HCT116 (cell line): ENCODE measurements around the gene ACOXL. TPM values are rescaled to one million over a fixed set of nuclear protein-coding genes. Genes with fewer than 3 reads are reported as not detected.

Experiments
- ATAC-seq: fragments of 200-7000 bp; cut with Tn5 transposase; 2 replicates; pipeline ENCODE4 v1.9.1; 2020; ENCODE audit warnings: mild to moderate bottlenecking, moderate library complexity
- BruUV-seq: library from RNA; stranded (reverse); fragments of 400-500 nt; replicated peaks from 2 replicates; lab custom pipeline; 2021; lab: Mats Ljungman, UMichigan
- CTCF ChIA-PET: fragments of 300-600 bp; sonication (Branson Sonifier 250); formaldehyde crosslinking; loops from one replicate; lab custom pipeline; 2021; ENCODE audit warnings: antibody characterized with exemption; lab: Charles Lee
- POLR2A ChIA-PET: fragments of 300-600, 350-600 bp; sonication (Branson Sonifier 250); formaldehyde crosslinking; loops from one replicate; lab custom pipeline; 2021; ENCODE audit warnings: antibody characterized with exemption; lab: Charles Lee
- RAD21 ChIA-PET, 2 experiments: fragments of 300-600 bp; sonication (Branson Sonifier 250); formaldehyde crosslinking; loops; one replicate each; lab custom pipeline; 2023; ENCODE audit warnings: low total read pairs in 2 of 2; ENCODE audit not compliant: uncharacterized antibody in 2 of 2, unreplicated experiment in 2 of 2, low non-redundant PET in 1 of 2; lab: Charles Lee
- DNase-seq: peaks from one replicate; pipeline ENCODE4 v3.0.0-alpha.2; 2010; ENCODE audit warnings: low read depth, low spot score
- H2AFZ ChIP-seq: fragments of 200-600 bp; shearing (Covaris generic), sonication (generic); 2 replicates; pipeline ENCODE4 v1.6.1; 2017; ENCODE audit warnings: low read depth, mixed run types, mixed read lengths, antibody characterized with exemption, low read length; ENCODE audit not compliant: poor library complexity, severe bottlenecking
- H3K27ac ChIP-seq: 2 replicates; pipeline ENCODE4 v1.5.1; 2012; ENCODE audit warnings: low read depth, low read length
- H3K27me3 ChIP-seq: fragments of 200-600 bp; sonication (generic); 2 replicates; pipeline ENCODE4 v1.6.1; 2016; ENCODE audit warnings: mixed run types, low read length, mixed read lengths; ENCODE audit not compliant: insufficient read depth
- H3K36me3 ChIP-seq, 2 experiments: fragments of 200-500 bp in 1 of 2; fragments of 200-600 bp in 1 of 2; sonication (Bioruptor generic) in 1 of 2; sonication (generic) in 1 of 2; 2 replicates each; pipeline versions ENCODE4 v1.5.1 to v1.6.1; 2014 to 2016; ENCODE audit warnings: low read length in 2 of 2, inconsistent platforms in 1 of 2, mixed read lengths in 1 of 2, mixed run types in 1 of 2; ENCODE audit not compliant: insufficient read depth in 2 of 2, control insufficient read depth in 1 of 2
- H3K4me1 ChIP-seq, 2 experiments: fragments of 200-600 bp in 1 of 2; sonication (generic) in 1 of 2; 2 replicates each; pipeline versions ENCODE4 v1.5.1 to v1.6.1; 2012 to 2017; ENCODE audit warnings: low read length in 2 of 2, inconsistent platforms in 1 of 2, mild to moderate bottlenecking in 1 of 2, mixed read lengths in 1 of 2, mixed run types in 1 of 2, moderate library complexity in 1 of 2; ENCODE audit not compliant: insufficient read depth in 2 of 2, control insufficient read depth in 1 of 2
- H3K4me2 ChIP-seq: fragments of 200-600 bp; sonication (generic); 2 replicates; pipeline ENCODE4 v1.6.1; 2017; ENCODE audit warnings: mixed run types, low read length, mixed read lengths
- H3K4me3 ChIP-seq, 2 experiments: fragments of 200-600 bp in 1 of 2; sonication (generic) in 1 of 2; replicated peaks in 1 of 2; 2 replicates each; pipeline ENCODE4 v1.5.1; 2011 to 2016; ENCODE audit warnings: low read length in 2 of 2, control low read depth in 1 of 2, low read depth in 1 of 2, mild to moderate bottlenecking in 1 of 2, mixed read lengths in 1 of 2, mixed run types in 1 of 2
- H3K79me2 ChIP-seq: fragments of 200-600 bp; sonication (generic); 2 replicates; pipeline ENCODE4 v1.6.1; 2017; ENCODE audit warnings: mild to moderate bottlenecking, mixed run types, low read length, moderate library complexity, mixed read lengths; ENCODE audit not compliant: insufficient read depth
- H3K9ac ChIP-seq: fragments of 200-600 bp; sonication (generic); 2 replicates; pipeline ENCODE4 v1.6.1; 2016; ENCODE audit warnings: low read length, mixed read lengths
- H3K9me2 ChIP-seq: fragments of 200-600 bp; sonication (generic), shearing (Covaris generic); 2 replicates; pipeline ENCODE4 v1.6.1; 2017; ENCODE audit warnings: mixed run types, mild to moderate bottlenecking, moderate library complexity; ENCODE audit not compliant: insufficient read depth
- H3K9me3 ChIP-seq, 2 experiments: fragments of 200-500 bp in 1 of 2; fragments of 200-600 bp in 1 of 2; sonication (Bioruptor generic) in 1 of 2; sonication (generic) in 1 of 2; 2 replicates each; pipeline ENCODE4 v1.6.1; 2014 to 2017; ENCODE audit warnings: low read length in 2 of 2, mixed read lengths in 2 of 2, inconsistent platforms in 1 of 2, low read depth in 1 of 2, mild to moderate bottlenecking in 1 of 2, mixed run types in 1 of 2, moderate library complexity in 1 of 2; ENCODE audit not compliant: control insufficient read depth in 1 of 2, insufficient read depth in 1 of 2
- H4K20me1 ChIP-seq: fragments of 200-600 bp; sonication (generic), shearing (Covaris generic); 2 replicates; pipeline ENCODE4 v1.6.1; 2017; ENCODE audit warnings: mixed run types, mild to moderate bottlenecking, moderate library complexity; ENCODE audit not compliant: insufficient read depth
- CBX3 ChIP-seq: IDR thresholded peaks from 2 replicates; pipeline ENCODE4 v1.6.1; 2012; ENCODE audit warnings: low read depth
- CEBPB ChIP-seq: IDR thresholded peaks from 2 replicates; pipeline ENCODE4 v1.6.1; 2012; ENCODE audit warnings: low read depth
- JUND ChIP-seq: IDR thresholded peaks from 2 replicates; pipeline ENCODE4 v1.6.1; 2012
- POLR2A ChIP-seq: IDR thresholded peaks from 2 replicates; pipeline ENCODE4 v1.7.0; 2011; ENCODE audit warnings: borderline replicate concordance; ENCODE audit not compliant: insufficient read depth, insufficient read length; ENCODE audit errors: extremely low read depth
- SIN3A ChIP-seq: IDR thresholded peaks from 2 replicates; pipeline ENCODE4 v1.6.1; 2012; ENCODE audit warnings: low read depth
- TCF7L2 ChIP-seq: IDR thresholded peaks from 2 replicates; pipeline ENCODE4 v1.7.0; 2011; ENCODE audit warnings: borderline replicate concordance, inconsistent platforms; ENCODE audit not compliant: insufficient read depth, insufficient read length; ENCODE audit errors: extremely low read depth
- YY1 ChIP-seq: IDR thresholded peaks from 2 replicates; pipeline ENCODE4 v1.6.1; 2011; ENCODE audit warnings: low read length, low read depth, moderate library complexity, mild to moderate bottlenecking; ENCODE audit not compliant: insufficient replicate concordance; ENCODE audit errors: extremely low read depth
- ZNF274 ChIP-seq: fragments of 200-500 bp; sonication (Bioruptor generic); IDR thresholded peaks from 2 replicates; pipeline ENCODE4 v1.6.1; 2014; ENCODE audit warnings: mild to moderate bottlenecking, low read depth, low read length, inconsistent platforms
- intact Hi-C: fragments of 100-400 bp; cut with micrococcal nuclease; formaldehyde crosslinking; loops from 2 replicates; pipeline ENCODE4 v1.10.0; 2022
- total RNA-seq: library from RNA; stranded (reverse); gene quantifications from one replicate; pipeline ENCODE4 v1.2.1, GENCODE V29; 2021; ENCODE audit not compliant: unreplicated experiment
- TF ChIP-seq, protein P1 (sequence below), 3 experiments: fragments of 200-600 bp in 1 of 3; sonication (generic) in 1 of 3; IDR thresholded peaks in 2 of 3; conservative IDR thresholded peaks in 1 of 3; 2 replicates each; pipeline ENCODE4 v1.5.1; 2012 to 2017; ENCODE audit warnings: low read depth in 2 of 3, low read length in 2 of 3, antibody characterized with exemption in 1 of 3, borderline replicate concordance in 1 of 3, control low read depth in 1 of 3, mild to moderate bottlenecking in 1 of 3, mixed read lengths in 1 of 3, mixed run types in 1 of 3, moderate library complexity in 1 of 3; ENCODE audit not compliant: insufficient read depth in 1 of 3
- TF ChIP-seq, protein P2 (sequence below): IDR thresholded peaks from 2 replicates; pipeline ENCODE4 v1.6.1; 2011; ENCODE audit warnings: mild to moderate bottlenecking, low read length, moderate library complexity; ENCODE audit not compliant: insufficient replicate concordance; ENCODE audit errors: extremely low read depth

The ACOXL gene
- total RNA-seq, 1 experiment from 2014 or later: 5.5 TPM

DNA sequence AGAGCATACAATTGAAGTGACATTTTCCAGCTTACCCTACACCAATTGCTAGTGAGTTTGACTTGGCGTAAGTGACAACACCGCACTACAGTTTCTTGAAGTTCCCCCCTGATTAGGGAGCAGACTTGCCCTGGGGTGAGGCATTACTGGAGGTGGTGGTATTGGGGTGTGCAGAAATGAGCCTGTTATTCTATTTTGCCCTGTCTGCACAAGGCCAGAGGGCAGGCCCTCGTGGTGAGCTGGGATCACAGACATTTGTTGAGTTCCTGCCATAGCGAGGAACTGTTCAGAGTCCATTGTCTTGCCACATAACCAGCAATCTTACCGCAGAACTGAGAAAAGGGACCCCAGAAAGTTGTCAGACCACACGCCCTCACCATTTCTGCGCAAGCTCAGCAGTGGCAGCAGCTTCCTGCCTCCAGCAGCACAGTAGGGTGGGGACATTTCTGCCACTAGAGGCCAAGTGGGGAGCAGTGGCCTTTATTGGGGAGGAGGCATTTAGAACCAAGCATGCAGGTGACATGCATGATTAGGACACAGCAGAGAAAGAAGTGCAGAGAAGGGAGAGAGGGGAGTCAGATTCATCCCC is 284.8 kb downstream of the ACOXL start:
- Histone ChIP-seq H3K4me3 (no peak overlapping the region), H3K27ac (no peak overlapping the region), H3K9me2 (no peaks in the 10 kb centered on the region), H3K27me3 (no peaks in the 10 kb centered on the region), H3K9me3 (no peaks in the 10 kb centered on the region), H4K20me1 (no peaks in the 10 kb centered on the region), H3K9ac (no peak overlapping the region), H3K36me3 (no peaks in the 10 kb centered on the region), H3K79me2 (no peaks in the 10 kb centered on the region), H3K4me1 (no peaks in the 10 kb centered on the region), H3K4me2 (no peak overlapping the region), H2AFZ (no peak overlapping the region)
- intact Hi-C loops: no loop called here
- ChIA-PET POLR2A (no interaction called here), CTCF (no interaction called here), RAD21 (no interaction called here)
- TF ChIP-seq ZNF274: no peak
- TF ChIP-seq POLR2A: no peak
- TF ChIP-seq SIN3A: no peak
- no peak for TF ChIP-seq TCF7L2
- no peak for TF ChIP-seq JUND
- TF ChIP-seq CBX3: no peak
- TF ChIP-seq YY1: no peak
- TF ChIP-seq, protein P1, sequence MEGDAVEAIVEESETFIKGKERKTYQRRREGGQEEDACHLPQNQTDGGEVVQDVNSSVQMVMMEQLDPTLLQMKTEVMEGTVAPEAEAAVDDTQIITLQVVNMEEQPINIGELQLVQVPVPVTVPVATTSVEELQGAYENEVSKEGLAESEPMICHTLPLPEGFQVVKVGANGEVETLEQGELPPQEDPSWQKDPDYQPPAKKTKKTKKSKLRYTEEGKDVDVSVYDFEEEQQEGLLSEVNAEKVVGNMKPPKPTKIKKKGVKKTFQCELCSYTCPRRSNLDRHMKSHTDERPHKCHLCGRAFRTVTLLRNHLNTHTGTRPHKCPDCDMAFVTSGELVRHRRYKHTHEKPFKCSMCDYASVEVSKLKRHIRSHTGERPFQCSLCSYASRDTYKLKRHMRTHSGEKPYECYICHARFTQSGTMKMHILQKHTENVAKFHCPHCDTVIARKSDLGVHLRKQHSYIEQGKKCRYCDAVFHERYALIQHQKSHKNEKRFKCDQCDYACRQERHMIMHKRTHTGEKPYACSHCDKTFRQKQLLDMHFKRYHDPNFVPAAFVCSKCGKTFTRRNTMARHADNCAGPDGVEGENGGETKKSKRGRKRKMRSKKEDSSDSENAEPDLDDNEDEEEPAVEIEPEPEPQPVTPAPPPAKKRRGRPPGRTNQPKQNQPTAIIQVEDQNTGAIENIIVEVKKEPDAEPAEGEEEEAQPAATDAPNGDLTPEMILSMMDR (IDR thresholded peaks at IDR 0.05 in 2 of 3, conservative IDR thresholded peaks at IDR 0.05 in 1 of 3; ENCODE audit: borderline replicate concordance in 1 of 3, insufficient read depth in 1 of 3, low read depth in 2 of 3, low read length in 2 of 3): no peak
- TF ChIP-seq, protein P2, sequence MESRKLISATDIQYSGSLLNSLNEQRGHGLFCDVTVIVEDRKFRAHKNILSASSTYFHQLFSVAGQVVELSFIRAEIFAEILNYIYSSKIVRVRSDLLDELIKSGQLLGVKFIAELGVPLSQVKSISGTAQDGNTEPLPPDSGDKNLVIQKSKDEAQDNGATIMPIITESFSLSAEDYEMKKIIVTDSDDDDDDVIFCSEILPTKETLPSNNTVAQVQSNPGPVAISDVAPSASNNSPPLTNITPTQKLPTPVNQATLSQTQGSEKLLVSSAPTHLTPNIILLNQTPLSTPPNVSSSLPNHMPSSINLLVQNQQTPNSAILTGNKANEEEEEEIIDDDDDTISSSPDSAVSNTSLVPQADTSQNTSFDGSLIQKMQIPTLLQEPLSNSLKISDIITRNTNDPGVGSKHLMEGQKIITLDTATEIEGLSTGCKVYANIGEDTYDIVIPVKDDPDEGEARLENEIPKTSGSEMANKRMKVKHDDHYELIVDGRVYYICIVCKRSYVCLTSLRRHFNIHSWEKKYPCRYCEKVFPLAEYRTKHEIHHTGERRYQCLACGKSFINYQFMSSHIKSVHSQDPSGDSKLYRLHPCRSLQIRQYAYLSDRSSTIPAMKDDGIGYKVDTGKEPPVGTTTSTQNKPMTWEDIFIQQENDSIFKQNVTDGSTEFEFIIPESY: no peak
- no peak for TF ChIP-seq CEBPB
- no TSS peak for BruUV-seq
- DNase-seq: no peak
- ATAC-seq: no peak
